Stimulated activated CD8-positive, alpha-beta memory T cell treated with anti-CD3 and anti-CD28 coated beads, Interleukin-4, amount 100 ng/mL, for 4 hours (primary cell): Measurements from ENCODE around the gene RABGEF1.
"Not testable (repeated sequence)": the region's sequence is repeated elsewhere in the genome, so short reads cannot be mapped to it uniquely, and the experiment has no call there.

ENCODE experiments used
- DNase-seq, 2 donors: peaks; one replicate each; pipeline ENCODE4 v3.0.0-alpha.2; 2020; ENCODE audit warnings: low read depth in 2 of 2, low spot score in 1 of 2

Gene RABGEF1

GRCh38 chr7:66735154-66735553 is 5.4 kb upstream of the RABGEF1 start:
- DNase-seq, result no peak

DNA sequence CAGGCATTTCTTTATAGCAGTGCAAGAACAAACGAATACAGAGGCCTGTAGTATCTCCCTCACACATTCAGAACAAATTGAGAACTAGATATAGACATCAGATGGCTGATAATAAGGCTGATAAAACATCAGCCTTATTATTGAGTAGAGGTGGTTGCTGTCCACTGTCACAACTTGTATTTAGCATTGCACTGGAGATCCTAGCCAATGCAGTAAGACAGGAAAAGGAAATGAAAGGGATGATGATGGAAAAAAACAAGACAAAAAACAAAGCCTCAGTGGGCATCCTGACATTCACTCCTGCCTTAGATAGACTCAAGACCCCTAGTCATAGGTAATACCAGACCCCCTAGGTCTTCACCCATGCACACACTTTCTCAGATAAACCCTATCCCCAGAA is 4.7 kb upstream of the RABGEF1 start:
- DNase-seq, result no peak

DNA sequence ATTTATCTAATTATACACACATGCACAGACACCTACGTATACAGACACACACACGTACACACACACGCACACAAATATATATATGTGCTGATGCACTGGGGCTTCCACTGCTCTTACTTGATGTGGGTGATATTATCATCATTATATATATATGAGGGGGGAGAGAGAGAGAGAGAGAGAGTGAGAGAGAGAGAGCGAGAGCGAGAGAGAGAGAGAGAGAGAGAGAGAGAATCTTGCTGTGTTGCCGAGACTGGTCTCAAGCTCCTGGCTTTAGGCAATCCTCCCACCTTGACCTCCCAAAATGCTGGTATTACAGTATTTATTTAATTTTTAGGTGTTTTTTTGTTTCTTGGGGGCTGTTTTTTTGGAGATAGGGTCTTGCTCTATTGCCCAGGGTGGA is 3.6 kb upstream of the RABGEF1 start:
- DNase-seq, result no peak

DNA sequence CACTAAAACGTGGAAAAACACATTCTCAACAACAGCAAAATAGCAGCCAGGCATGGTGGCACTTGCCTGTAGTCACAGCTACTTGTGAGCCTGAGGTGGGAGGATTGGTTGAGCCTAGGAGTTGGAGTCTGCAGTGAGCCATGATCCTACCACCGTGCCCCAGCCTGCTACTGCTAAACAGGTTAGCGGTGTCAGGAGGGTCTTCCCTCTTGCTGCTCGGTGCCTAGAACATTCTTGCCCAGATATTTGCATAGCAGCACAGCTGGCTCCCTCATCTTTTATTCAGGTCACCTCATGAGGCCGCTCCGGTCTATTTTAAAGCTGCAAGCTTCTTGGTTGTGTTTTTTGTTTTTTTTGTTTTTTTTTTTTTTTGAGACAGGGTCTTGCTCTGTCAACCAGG is 2.9 kb upstream of the RABGEF1 start:
- DNase-seq, result no peak

GRCh38 chr7:66739477-66739876 is 1.1 kb upstream of the RABGEF1 start:
- no peak for DNase-seq

- no peak for DNase-seq
Observed at GRCh38 chr7:66739953-66740301, 606 bp upstream of the RABGEF1 start.

DNA sequence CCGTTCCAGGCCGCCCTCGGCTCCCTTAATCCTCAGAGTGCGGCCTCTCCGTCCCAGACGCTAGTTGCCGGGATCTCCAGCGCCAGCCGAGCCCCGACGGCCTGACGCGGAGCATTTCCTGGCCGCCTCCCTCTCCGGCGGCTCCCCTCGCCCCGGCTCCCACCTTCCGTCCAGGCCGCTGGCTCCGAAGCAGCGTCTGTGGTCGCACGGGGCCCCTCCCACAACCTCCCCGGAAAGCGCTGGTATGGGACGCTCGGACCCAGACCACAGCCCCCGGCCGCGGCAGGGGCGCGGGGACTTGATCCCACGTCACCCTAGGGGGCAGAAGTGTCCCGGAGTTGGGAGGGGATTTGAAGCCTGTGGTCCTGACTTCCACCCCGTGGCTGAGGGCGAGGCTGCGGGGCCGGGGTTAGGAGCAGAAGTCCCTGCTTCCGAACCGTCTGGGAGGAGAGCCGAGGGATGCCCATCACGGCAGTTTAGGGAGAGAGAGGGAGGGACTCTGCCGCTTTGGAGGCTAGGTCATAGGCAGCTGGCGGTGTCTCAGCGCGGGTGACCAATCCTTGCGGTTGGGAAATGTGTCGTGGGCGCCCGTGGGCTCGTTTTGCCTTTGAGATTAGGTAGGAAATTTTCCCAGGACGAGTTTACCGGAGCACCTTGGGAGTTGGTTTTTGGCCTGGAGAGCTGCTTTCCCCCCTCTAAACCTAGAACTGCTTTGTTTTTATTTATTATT is 612 bp downstream of the RABGEF1 start:
- peak in 1 of 2 donors; percentile 2 for DNase-seq

GRCh38 chr7:66741710-66742049 is 1.1 kb downstream of the RABGEF1 start:
- DNase-seq, result no peak

DNA sequence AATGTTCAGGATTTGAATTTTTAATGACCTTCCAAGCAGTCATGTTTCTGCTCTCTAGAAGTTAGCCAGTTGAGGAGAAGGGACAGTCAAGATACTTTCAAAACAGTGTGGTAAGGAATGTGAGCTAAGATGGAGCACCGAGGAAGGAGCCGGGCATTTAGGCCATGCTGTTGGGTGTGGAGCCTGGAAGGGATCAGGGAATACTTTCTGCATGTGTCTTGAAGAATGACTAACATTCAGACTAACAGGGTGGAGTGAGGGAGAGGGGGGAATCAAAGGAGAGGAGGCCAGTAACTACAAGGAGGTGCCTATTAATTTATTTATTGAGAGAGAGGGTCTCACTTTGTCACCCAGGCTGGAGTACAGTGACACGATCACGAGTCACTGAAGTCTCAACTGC is 1.8 kb downstream of the RABGEF1 start:
- DNase-seq, result not testable (repeated sequence)

- DNase-seq, result no peak
Observed at GRCh38 chr7:66743920-66744319, 3.4 kb downstream of the RABGEF1 start.

DNA sequence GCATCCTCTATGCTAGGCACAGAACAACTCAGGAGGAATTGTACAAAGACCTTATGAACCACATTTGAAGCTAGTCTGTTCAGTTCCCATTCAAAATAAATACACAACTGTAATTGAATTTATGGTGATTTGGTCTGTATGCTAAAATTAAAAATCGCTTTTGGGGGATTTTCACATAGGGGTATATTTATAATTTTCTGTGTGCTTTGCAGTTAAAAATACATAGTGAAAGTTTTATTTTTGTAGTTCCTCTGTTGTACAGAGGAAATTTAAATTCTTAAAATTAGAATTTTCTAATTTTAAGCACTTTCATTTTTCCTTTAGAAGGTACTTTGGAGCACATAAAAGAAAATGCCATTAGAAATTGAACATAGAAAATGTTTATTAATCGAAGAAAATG is 6.9 kb downstream of the RABGEF1 start:
- DNase-seq, result no peak

- no peak for DNase-seq
Observed at GRCh38 chr7:66747881-66748511, 7.5 kb downstream of the RABGEF1 start.

DNA sequence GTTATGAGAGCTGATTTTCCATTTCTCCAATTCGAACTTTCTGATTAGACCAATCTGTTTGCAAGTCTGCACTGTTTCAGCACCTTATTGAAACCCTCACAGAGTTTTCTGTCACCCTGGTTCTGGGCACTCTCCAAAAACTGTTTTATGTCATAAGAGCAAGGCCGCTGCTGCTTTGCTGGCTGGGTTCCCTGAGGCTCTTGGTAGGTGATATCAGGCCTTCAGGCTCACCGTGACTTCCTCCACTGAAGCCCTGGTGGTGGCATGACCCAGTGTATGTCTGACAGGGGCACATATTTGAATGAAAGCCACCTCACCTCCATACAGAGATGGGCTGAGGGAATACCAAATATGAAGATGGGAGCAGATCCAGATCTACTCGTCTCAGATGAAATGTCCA is 8.3 kb downstream of the RABGEF1 start:
- DNase-seq, result no peak

- no peak for DNase-seq
Observed at GRCh38 chr7:66751945-66752344, 11.4 kb downstream of the RABGEF1 start.

- no peak for DNase-seq
Observed at GRCh38 chr7:66754541-66754940, 14.0 kb downstream of the RABGEF1 start.

DNA sequence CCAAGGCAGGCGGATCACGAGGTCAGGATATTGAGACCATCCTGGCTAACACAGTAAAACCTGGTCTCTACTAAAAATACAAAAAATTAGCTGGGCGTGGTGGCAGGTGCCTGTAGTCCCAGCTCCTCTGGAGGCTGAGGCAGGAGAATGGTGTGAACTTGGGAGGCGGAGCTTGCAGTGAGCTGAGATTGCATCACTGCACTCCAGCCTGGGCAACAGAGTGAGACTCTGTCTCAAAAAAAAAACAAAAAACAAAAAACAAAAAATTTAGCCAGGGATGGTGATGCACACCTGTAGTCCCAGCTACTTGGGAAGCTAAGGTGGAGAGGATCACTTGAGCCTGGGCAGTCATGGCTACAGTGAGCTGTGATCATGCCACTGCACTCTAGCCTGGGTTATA is 14.5 kb downstream of the RABGEF1 start:
- DNase-seq, result not testable (repeated sequence)

- not testable (repeated sequence) for DNase-seq
Observed at GRCh38 chr7:66756227-66756626, 15.7 kb downstream of the RABGEF1 start.

GRCh38 chr7:66756889-66757288 is 16.4 kb downstream of the RABGEF1 start:
- no peak for DNase-seq

DNA sequence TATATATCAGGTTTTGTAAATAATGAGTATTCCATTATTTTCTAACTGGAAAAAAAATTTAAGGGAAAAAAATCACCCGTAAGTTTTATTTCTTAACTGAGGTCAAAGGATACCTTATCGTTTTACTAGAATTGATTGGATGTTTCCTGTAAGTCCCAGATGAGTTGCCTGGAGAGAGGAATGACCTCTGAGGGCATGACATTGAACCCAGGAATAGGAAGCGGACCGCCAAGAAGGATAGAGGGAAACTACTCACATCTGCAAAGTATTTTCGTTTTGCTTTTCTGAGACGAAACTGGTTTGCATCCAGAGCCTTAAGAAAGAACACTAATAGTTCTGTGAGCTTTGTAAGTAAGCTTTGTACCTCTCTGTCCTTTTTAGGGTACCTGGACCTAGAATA is 17.4 kb downstream of the RABGEF1 start:
- DNase-seq, result no peak

- DNase-seq, result no peak
Observed at GRCh38 chr7:66758950-66759628, 18.6 kb downstream of the RABGEF1 start.

DNA sequence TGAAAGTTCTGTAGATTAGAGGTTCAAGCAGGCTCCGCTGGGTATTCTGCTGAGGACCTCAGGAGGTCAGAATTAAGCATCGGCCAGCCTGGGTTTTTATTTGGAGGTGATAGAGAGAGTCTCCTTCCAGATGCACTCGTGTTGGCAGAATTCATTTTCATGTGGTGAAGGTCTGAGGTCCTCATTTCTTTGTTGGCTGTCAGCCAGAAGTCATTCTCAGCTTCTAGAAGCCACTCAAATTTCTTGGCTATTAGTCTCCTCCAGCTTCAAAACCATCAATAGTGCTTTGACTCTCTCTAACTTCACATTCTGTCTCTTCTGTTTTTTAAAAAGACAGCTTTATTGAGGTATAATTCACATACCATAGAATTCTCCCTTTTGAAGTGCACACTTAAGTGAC is 22.6 kb downstream of the RABGEF1 start:
- not testable (repeated sequence) for DNase-seq

- DNase-seq, result not testable (repeated sequence)
Observed at GRCh38 chr7:66763633-66764355, 23.3 kb downstream of the RABGEF1 start.
